SK-N-MC (cell line): ENCODE measurements around the gene RIMKLB.

Experiments
- DNase-seq: peaks from one replicate; pipeline ENCODE4 v3.0.0-alpha.2; 2011; ENCODE audit warnings: low read depth, low spot score
- H3K27ac ChIP-seq: fragments of 200-600 bp; sonication (generic); 2 replicates; pipeline ENCODE4 v1.5.1; 2016; ENCODE audit warnings: mixed run types
- H3K36me3 ChIP-seq: fragments of 200-600 bp; sonication (generic); 2 replicates; pipeline ENCODE4 v1.6.1; 2017; ENCODE audit warnings: antibody characterized with exemption, low read length, mixed read lengths; ENCODE audit not compliant: insufficient read depth
- H3K4me3 ChIP-seq: fragments of 200-600 bp; sonication (generic); 2 replicates; pipeline ENCODE4 v1.5.1; 2016
- H3K9ac ChIP-seq: fragments of 200-600 bp; sonication (generic); 2 replicates; pipeline ENCODE4 v1.8.0; 2017; ENCODE audit warnings: mixed run types, mixed read lengths; ENCODE audit not compliant: insufficient read length
- H3K9me3 ChIP-seq: fragments of 200-600 bp; sonication (generic); 2 replicates; pipeline ENCODE4 v1.6.1; 2017; ENCODE audit warnings: low read depth, mild to moderate bottlenecking, antibody characterized with exemption, low read length, moderate library complexity, mixed read lengths
- EZH2 ChIP-seq: fragments of 200-600 bp; sonication (generic); IDR thresholded peaks from one replicate; pipeline ENCODE4 v1.6.1; 2017; ENCODE audit warnings: antibody characterized with exemption
- FOXP2 ChIP-seq: optimal IDR thresholded peaks from 2 replicates; pipeline ENCODE3; 2011; ENCODE audit warnings: mild to moderate bottlenecking, moderate library complexity; ENCODE audit not compliant: insufficient read depth; ENCODE audit errors: extremely low read length, control extremely low read depth
- POLR2AphosphoS5 ChIP-seq: IDR thresholded peaks from 2 replicates; pipeline ENCODE4 v1.6.1; 2012; ENCODE audit warnings: mild to moderate bottlenecking, low read depth, low read length, borderline replicate concordance

Gene RIMKLB

GRCh38 chr12:8829125-8829518 lies 131.3 kb downstream of the RIMKLB start:
- TF ChIP-seq POLR2AphosphoS5, result no peak
- no peak for TF ChIP-seq EZH2
- TF ChIP-seq FOXP2, result no peak
- peaks cover 3% of the 10 kb centered on the region; the same call in 1 of the 2 replicates for H3K9me3 ChIP-seq
- H3K36me3 ChIP-seq, result no peaks in the 10 kb centered on the region
- no peak overlapping the region for H3K27ac ChIP-seq
- no peak for DNase-seq
- H3K4me3 ChIP-seq, result no peak overlapping the region
- no peak overlapping the region for H3K9ac ChIP-seq

- no peak overlapping the region for H3K4me3 ChIP-seq
- H3K27ac ChIP-seq, result no peak overlapping the region
- no peaks in the 10 kb centered on the region for H3K36me3 ChIP-seq
- no peak overlapping the region for H3K9ac ChIP-seq
- no peak for DNase-seq
- TF ChIP-seq FOXP2 (no peak), POLR2AphosphoS5 (no peak), EZH2 (no peak)
- peaks cover 3% of the 10 kb centered on the region; the same call in 1 of the 2 replicates for H3K9me3 ChIP-seq
Measured at GRCh38 chr12:8829621-8830020, 131.8 kb downstream of the RIMKLB start.

- H3K27ac ChIP-seq, result no peak overlapping the region
- H3K36me3 ChIP-seq, result no peaks in the 10 kb centered on the region
- DNase-seq, result no peak
- no peak for TF ChIP-seq POLR2AphosphoS5
- no peak for TF ChIP-seq EZH2
- no peak for TF ChIP-seq FOXP2
- H3K9me3 ChIP-seq, result no peaks in the 10 kb centered on the region
- no peak overlapping the region for H3K4me3 ChIP-seq
- H3K9ac ChIP-seq, result no peak overlapping the region
Measured at GRCh38 chr12:8831116-8831515, 133.3 kb downstream of the RIMKLB start.

GRCh38 chr12:8832500-8832899 lies 134.7 kb downstream of the RIMKLB start:
- Histone ChIP-seq H3K36me3 (no peaks in the 10 kb centered on the region), H3K27ac (no peak overlapping the region), H3K9ac (no peak overlapping the region), H3K9me3 (no peaks in the 10 kb centered on the region), H3K4me3 (no peak overlapping the region)
- TF ChIP-seq POLR2AphosphoS5 (no peak), FOXP2 (no peak), EZH2 (no peak)
- no peak for DNase-seq
